Breast epithelium (tissue), 3 donors: ENCODE measurements around the gene LHPP.

Source experiments
- CTCF ChIP-seq, 3 donors: fragments of 450-650 bp; IDR thresholded peaks; one replicate each; pipeline ENCODE4 v1.5.1; 2016 to 2017; ENCODE audit warnings: antibody characterized with exemption in 3 of 3, mild to moderate bottlenecking in 3 of 3, moderate library complexity in 3 of 3
- POLR2A ChIP-seq: fragments of 450-650 bp; IDR thresholded peaks from one replicate; pipeline ENCODE4 v1.6.1; 2016; ENCODE audit warnings: antibody characterized with exemption, mild to moderate bottlenecking, moderate library complexity
- POLR2AphosphoS5 ChIP-seq, 3 donors: sonication (generic); formaldehyde crosslinking; IDR thresholded peaks; one replicate each; pipeline ENCODE4 v1.6.1; 2017; ENCODE audit warnings: antibody characterized with exemption in 3 of 3

GRCh38 chr10:124562425-124563060 is 100.9 kb downstream of the LHPP start:
- TF ChIP-seq CTCF (IDR thresholded peaks at IDR 0.05): no peak
- TF ChIP-seq POLR2AphosphoS5 (IDR thresholded peaks at IDR 0.05): no peak
- no peak for TF ChIP-seq POLR2A
